ENCODE measurements around the gene PPM1K. TPM values are rescaled to one million over a fixed set of nuclear protein-coding genes. Genes with fewer than 3 reads are reported as not detected.
"Not testable (repeated sequence)": the region's sequence is repeated elsewhere in the genome, so short reads cannot be mapped to it uniquely, and the experiment has no call there.

PPM1K gene
- total RNA-seq = 10.4 TPM
- long read RNA-seq, full-length matches to known transcripts = 9 of 22 reads
- long read RNA-seq, partial matches to known transcripts = 6 of 22 reads
- long read RNA-seq, other reads (novel, unspliced or antisense) = 7 of 22 reads

DNA sequence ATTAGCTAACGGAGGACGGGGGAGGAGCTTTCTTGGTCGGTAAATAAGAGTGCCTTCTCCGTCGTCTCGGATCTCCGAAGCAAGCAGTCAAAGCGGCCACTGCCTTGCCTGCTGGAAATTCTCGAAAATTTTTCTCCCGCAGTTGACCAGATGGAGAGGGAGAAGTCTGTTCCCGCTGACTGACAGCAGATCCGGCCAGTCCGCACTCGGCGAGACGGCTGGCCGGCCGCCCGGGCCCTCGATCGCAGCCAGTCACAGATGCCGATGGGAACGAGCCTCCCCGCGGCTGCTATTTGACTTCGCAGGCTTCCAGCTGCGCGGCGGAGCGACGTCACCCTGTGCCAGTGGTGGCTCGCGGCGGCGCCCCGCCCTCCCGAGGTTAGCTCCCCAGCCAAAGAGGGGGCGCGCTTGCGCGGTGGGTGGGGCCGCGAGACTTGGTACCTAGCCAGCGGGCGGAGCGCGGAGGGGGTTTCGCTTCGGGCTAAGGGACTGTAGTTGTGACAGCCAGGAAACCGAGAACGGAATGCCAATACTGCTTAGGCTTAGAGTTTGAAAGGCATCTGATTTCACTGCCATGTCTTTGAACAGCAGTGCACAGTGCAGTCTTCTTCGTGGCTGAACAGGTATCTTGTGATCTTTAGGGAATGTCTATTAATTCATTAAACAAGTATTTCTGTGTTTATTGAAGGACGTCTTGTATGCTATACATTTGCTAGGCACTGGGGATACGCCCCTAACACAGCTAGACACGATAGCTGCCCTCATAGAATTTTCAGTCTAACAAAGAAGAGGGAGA lies at the start of gene PPM1K:
Gene PPM1K, minus strand, starts transcription at position 123 of the 796 bp plus-strand sequence. CDS start 5,978 bp downstream, outside the sequence.
- peak; percentile 100 for DNase-seq (ENCODE audit: low spot score)

DNA sequence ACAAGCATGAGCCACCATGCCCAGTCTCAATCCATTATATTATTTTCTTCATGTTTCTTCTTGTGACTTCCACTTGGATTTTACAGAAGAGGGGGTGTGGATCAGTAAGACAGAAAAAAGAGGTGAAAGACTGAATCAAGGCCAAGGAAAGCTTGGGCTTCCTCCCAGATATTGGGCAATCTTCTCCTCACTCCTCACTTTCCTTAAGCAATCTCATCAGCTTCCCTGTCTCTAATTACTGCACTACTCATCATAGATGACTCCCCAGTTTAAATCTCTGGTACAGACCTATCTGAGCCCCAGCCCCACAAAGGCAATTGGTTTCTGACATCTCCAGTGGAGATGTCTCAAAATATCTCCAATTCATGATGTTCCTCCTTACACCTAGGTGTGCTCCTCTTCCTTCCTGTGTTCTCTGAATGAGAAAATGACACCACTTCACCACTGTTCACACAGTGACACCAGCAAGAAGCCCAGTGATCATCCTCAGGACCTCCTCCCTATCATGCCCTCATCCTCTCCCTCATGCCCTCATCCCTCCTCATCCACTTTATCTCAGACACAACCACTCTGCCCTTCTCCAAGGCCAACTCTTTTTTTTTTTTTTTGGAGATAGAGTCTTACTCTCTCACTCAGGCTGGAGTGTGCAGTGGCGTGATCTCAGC lies 49.5 kb upstream of the PPM1K start:
- DNase-seq (ENCODE audit: low spot score) = no peak

DNA sequence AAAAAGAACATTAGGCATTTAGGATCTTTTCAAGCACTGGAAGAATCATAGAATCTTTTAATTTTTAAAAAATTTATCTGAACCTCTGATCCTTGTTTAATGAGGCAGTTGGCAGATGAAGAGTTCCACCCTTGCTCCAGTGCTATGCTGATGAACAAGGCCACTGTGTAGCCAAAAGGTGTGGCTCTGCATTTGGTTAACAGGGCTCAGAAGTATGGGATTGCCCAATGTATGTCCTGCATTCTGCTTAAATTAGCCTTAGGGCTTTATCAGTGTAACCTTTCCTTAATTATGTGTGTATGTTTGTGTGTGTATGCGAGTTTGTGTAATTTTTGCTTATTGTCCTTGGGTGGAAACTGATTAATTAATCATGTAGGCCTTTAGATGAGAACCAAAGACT lies 43.3 kb upstream of the PPM1K start:
- no peak for DNase-seq (ENCODE audit: low spot score)

DNA sequence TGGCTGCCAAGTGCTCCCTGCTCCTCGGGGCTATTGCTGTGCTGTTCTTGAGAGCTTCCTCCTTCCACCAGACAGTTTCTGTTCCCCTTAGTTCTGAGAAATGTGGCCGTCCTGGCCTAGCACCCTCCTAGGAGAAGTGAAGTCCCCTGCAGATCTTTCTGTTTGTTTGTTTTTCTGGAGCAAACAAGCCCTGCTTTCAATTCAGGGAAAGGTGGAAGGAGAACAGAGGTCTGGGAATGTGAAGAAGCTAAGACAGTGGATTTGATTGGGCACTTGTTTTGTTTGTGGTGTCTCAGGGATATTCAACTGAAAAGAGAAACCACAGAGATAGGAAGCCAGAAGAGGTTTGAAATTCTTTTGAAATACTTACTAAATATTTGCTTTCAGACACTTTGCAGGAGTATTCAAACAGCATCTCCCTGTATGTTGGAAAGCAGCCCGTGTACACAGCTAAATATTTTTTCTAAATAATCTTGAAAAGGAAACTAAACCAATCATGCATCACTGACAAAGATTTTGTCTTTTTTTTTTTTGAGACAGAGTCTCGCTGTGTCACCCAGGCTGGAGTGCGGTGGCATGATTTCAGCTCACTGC lies 36.5 kb upstream of the PPM1K start:
- no peak for DNase-seq (ENCODE audit: low spot score)

DNA sequence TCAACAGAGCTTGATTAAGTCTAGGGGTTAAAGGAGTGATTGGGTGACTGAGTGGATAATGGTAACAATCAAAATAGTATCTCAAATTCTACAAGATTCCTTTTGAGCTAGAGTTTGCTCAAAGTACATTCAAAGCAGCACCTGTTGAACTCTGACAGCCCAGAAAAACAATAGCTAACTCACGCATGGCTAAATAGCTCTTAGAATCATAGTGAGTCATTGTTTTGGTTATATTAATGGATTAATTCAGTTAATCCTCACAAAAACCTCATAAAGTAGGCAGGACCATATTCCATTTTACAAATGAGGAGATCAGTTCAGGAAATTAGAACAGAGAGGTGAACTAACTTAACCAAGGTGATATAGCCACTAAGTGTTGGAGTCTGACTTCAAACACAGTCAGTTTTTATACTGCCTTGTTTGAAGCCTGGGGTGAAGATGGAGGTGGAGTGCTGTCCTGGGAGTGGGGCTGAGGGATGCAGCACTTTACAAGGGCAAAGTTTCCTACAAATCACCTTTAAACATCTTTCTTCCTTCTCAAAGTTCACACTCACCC lies 35.9 kb upstream of the PPM1K start:
- DNase-seq (ENCODE audit: low spot score) = no peak

DNA sequence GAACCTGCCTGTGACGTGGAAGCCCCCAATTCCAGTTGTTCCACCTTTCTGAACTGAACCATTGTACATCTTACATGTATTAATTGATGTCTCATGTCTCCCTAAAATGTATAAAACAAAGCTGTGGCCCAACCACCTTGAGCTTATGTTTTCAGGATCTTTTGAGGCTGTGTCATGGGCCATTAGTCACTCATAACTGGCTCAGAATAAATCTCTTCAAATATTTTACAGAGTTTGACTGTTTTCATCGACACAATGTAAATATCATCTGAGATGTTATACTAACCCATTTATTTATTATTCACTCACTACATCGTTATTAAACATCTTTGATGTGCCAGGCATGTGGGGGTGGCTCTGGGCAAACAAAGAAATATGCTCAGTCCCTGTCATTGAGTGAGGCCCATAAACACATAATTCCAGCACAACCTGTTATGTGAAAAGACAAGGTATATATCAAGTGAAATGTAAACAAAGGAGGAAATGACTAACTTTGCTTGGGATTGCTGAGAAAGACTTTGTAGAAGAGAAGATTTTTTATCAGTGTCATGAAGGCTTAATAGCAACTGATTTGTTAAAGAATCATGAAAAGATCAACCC lies 34.5 kb upstream of the PPM1K start:
- no peak for DNase-seq (ENCODE audit: low spot score)

DNA sequence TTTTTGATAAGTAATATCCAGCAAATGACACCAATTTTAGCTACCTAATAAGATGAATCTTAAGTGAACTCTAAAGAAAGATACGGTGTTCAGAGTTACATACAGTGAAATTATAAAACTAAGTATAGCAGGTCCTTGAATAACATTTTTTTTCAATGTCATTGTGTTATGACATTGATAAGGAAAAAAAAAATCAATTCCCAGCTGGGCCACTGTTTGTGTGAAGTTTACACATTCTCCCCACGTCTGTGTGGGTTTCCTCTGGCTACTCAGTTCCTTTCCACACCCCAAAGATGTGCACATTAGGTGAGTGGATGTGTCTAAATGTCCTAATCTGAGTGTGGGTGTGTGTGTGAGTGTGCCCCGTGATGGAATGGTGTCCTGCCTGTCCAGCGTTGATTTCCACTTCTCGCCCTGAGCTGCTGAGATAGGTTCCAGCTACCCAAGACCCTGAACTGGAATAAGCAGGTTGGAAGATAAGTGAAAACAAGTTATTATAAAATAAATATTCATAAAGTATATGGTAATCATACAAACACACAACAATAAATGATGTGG lies 31.2 kb upstream of the PPM1K start:
- DNase-seq (ENCODE audit: low spot score) = no peak

DNA sequence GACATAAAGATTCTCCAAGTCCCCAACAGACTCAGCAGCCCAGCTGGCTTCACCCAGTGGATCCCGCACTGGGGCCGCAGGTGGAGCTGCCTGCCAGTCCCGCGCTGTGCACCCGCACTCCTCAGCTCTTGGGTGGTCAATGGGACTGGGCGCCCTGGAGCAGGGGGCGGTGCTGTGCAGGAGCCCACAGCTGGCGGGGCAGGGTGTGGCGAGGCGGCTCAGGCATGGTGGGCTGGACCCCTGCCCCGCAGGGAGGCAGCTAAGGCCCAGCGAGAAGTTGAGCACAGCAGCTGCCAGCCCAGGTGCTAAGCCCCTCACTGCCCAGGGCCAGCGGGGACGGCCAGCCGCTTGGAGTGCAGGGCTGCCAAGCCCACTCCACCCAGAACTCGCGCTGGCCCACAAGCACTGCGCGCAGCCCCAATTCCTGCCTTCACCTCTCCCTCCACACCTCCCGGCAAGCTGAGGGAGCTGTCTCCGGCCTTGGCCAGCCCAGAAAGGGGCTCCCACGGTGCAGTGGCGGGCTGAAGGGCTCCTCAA lies 28.8 kb upstream of the PPM1K start:
- not testable (repeated sequence) for DNase-seq (ENCODE audit: low spot score)

DNA sequence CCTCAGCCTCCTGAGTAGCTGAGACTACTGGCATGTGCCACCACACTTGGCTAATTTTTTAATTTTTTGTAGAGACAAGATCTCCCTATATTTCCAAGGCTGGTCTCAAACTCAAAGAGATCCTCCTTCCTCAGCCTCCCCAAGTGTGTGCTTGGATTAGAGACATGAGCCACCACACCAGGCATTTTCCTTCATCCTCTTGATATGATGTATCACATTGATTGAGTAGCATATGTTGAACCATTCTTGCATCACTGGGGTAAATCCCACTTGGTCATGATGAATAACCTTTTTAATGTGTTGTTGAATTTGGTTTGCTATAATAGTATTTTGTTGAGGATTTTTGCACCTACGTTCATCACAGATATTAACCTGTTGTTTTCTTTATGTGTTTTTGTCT lies 24.2 kb upstream of the PPM1K start:
- DNase-seq (ENCODE audit: low spot score) = no peak

DNA sequence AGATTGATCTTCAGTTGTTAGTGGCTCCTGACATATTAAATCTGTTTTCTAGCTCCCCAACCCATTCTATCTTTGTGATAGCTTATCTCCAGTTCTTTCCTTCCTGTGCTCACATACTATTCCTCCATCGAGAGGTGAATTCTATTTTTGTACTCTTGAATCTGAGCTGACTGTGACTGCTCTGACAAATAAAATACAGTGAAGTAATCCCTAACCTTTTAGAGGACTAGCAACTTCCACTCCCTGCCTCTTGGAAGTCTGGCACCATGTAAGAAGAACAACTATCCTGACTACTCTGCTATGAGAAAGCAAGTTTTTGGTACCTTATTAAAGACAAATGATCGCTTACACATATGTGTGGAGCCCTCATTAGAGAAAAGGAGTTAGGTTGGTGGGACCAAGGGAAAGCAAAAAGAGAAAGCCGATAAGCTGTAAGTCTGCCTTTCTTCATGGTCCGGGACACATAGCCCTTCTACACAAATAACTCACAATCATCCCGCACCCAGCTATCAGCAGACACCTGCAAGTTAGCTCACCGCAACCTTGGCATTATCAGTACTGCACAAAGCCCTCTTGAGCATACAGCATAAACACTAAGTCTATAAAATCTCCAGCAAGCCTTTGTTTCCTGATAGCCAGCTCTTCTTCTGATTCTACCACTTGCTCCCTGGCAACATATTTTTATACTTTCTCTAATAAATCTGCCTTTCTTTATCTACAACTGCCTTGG lies 13.5 kb upstream of the PPM1K start:
- no peak for DNase-seq (ENCODE audit: low spot score)

DNA sequence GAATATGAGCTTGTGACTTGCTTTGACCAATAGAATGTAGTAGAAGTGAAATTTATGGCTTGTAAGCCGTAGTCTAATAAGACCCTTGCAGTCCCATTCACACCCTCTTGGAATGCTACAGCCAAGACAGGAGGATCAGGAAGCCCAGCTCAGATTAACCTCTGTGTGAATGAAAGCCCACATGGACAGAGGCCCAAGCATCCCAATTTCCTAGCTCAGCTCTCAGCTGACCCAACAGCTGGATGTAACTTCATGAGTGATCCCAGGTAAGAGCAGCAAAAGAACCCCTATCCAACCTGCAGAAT lies 12.8 kb upstream of the PPM1K start:
- DNase-seq (ENCODE audit: low spot score) = no peak

DNA sequence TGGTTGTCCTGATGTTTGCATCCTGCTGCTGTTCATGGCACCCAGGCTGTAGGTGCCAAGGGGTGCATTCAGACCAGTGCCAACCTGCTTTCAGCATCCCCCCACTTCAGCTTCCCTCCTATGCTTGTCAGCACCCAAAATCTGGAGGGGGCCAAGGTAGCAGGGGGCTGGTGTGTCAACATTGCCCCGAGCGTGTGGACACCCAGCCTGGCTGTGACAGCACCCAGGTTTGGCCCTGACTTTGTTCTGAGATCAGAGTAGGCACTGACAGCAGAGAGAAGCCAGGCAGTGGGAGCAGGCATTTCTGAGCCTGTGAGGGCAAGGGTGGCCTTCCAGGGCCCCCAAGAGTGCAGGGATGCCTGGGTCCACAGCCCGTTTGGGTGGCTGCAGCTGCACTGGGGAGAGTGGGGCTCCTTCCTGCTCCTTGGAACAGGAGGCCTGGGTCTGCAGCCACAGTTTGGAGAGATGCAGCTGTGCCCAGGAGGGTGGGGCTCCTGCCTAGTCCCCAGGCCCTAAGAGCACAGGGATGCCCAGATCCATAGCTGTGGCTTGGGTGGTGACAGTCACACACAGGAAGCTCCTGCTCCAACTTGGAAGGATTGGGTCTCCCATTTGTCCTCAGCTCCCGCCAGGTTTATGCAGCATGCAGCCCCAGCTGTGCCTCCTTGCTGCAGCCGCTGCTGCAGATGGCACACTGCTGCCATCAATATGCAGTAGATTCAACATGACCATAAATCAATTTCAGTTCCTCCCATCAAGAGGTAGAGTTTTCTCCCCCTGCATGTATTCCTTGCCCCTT lies 12.3 kb upstream of the PPM1K start:
- DNase-seq (ENCODE audit: low spot score) = no peak

DNA sequence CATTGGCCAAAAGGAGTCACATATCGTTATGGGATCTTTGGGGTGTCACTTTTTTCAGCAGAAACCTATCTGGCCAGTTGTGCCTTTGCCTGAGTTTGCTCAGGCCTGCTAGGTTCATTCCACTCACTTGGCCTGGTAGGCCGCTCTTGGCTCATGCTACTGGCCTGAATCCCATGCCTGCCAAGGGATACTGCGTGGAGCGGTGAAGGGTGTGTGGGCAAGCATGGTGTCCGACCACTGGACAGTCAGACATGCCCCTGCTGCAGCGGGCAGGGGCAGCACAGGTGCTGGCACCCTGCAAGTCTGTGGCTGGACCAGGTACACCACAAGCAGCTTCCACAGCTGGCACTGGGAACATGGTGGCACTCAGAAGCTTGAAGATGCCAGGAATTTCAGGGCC lies 11.3 kb upstream of the PPM1K start:
- no peak for DNase-seq (ENCODE audit: low spot score)

DNA sequence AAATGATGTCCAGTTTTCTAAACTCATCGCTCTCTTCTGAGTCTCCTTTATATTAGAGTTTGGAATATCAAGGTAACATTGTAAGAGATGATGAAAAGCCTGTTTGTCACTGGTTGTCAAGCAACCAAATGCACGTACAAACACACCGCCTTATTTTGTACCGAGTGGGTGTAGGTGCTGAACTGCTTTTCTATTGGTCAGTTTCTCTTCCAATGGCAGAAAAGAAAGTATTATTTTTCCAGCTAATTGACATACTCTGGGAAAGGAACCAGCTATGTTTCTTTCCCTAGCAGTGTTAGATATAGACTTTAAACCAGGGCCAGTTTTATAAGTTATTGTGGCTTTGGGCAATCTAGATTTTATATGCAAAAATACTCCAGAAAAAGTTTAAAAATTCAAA lies 6.6 kb upstream of the PPM1K start:
- no peak for DNase-seq (ENCODE audit: low spot score)

DNA sequence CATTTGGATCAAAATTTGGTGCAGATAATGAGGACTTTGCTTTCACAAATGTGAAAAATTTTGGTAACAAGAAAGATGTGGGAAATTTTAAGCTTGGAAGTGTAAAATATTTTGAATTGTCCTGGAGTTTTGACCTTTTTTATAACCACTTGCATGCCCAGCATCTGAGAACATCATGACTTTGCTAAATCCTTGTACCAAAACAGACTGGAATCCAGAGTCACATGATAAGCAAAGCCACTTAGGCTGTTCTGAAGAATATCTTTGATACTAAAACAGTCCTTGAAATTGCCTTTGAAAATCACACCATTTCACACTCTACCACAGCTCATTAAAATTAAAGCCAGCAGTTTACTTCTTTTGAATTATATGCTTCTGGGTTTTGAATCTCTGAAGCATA lies 2.5 kb upstream of the PPM1K start:
- DNase-seq (ENCODE audit: low spot score) = no peak

DNA sequence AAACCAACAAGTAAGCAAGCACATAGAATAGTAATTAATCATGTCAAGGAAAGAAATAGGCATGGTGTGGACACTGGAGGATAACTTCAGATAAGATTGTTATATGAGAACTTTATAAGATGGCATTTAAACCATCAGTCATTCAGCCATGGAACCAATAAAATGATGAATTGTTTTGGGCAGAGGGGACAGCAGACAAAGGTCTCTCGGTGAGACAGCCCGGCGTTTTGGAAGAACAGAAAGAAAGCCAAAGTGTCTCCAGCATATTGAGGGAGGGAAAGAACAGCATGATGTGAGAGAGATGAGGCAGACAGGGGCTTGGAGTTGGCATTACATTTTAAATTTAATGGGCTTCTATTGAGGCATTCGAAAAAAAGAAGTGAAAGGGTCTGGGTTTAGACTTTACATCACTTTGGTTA lies 883 bp upstream of the PPM1K start:
- DNase-seq (ENCODE audit: low spot score) = no peak

DNA sequence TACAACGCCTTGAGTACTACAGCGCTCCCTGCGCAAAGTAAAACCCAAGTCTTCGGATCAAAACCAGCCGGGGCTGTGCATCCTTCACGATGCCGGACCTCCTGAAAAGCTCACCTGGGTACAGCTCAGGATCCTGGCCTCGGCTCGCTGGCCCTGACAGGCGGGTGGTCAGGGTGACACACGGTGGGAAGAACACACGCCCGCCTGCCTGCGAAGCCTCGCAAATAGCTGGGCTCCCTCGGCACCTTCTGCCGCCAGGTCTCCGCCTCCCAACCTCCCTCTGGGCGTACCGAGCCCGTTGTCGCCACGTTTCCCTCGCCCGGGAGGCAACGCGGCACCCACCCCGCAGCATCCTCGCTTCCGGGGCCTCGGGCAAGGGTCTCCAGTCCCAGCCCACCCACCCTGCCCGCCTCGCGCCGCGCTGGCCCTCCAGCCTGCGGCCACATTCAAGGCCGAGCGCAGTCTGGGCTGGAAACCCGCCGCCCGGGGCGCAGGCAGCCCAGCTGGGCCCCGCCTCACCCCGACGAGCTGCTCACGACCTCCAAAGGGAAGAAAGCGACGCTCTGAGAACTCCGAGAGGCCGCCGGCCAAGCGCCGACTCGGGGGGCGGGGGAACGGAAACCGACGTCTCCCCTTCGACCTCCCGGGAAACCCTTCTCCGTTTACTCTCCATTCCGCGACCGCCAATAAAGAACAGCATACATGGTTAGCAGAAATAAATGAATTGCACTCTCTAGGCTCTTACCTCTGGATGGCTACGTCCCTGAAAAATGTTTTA lies 511 bp downstream of the PPM1K start:
- DNase-seq (ENCODE audit: low spot score) = peak; percentile 91

DNA sequence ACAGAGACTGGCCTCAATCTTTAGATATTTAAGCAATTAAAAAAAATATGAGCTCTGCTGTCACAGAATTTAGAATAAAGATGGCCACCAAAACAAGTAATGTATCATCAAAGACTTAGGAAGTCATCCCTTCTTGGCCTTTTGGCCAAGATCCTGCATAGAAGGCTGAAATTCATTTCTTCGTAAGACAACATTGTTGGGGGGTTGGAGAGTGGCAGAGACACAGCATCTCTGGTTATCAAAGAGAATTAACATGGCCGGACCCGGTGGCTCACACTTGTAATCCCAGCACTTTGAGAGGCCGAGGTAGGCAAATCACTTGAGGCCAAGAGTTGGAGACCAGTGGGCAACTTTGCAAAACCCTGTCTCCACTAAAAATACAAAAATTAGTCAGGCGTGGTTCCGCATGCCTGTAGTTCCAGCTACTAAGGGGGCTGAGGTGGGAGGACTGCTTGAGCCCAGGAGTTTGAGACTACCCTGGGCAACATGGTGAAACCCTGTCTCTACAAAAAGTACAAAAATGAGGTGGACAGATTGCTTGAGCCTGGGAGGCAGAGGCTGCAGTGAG lies 4.0 kb downstream of the PPM1K start:
- DNase-seq (ENCODE audit: low spot score) = no peak
